ENCODE results near the gene CYP24A1. TPM values are rescaled to one million over a fixed set of nuclear protein-coding genes. Genes with fewer than 3 reads are reported as not detected.

Gene CYP24A1
- polyA plus RNA-seq, 4 donors = 0.03 to 0.07 TPM; not detected in 2

DNA sequence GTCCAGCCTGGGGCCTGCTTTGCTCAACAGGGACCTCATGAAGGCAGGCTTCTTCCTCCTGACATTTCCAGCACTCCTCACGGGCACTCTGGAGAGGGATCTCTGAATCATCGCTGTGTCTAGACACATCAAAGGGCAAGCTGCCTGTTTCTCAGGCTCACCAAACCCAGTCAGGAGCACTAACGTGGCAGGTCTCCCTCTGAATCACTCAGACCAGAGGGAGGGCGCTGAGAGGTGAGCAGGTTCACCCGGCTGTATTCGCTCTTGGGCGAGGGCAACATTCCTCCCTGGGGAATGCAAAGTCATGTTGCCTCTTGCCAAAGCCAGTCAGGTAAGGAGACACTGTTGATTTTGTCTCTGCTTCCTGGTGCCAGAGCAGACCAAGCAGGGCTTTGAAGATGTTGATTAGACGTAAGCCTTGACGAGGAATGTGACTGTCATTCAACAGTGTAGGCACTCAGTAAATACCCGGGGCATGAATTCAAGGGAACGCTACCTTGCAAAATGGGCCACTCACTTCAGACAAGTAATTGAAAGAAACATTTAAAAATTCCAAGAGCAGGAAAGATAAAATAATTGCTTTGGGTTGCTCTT lies 50.1 kb downstream of the CYP24A1 start:
- no peaks in the 10 kb centered on the region for H3K27me3 ChIP-seq (ENCODE audit: control insufficient read depth in 3 of 3, insufficient read depth in 3 of 3, low read length in 3 of 3)
- DNase-seq = peak; percentile 46 to 63
- peak overlapping the region in 1 of 3 donors; percentile 29 for H3K27ac ChIP-seq (ENCODE audit: low read depth in 1 of 3, low read length in 2 of 3)
- no peaks in the 10 kb centered on the region for H3K36me3 ChIP-seq (ENCODE audit: control insufficient read depth in 3 of 3, insufficient read depth in 2 of 3, low read depth in 1 of 3, low read length in 3 of 3)
- H3K9me3 ChIP-seq (ENCODE audit: control insufficient read depth in 2 of 2, insufficient read depth in 1 of 2, low read depth in 1 of 2, low read length in 1 of 2) = no peaks in the 10 kb centered on the region
- 23 to 59% (median 25%) methylated on average over 11 of the region's 11 CpGs for WGBS, 3 donors
- H3K4me1 ChIP-seq (ENCODE audit: control insufficient read depth in 3 of 3, insufficient read depth in 2 of 3, low read depth in 1 of 3, low read length in 2 of 3) = no peaks in the 10 kb centered on the region
- no peak for FAIRE-seq
- H3K4me3 ChIP-seq (ENCODE audit: low read depth in 1 of 3, low read length in 3 of 3) = no peak overlapping the region

DNA sequence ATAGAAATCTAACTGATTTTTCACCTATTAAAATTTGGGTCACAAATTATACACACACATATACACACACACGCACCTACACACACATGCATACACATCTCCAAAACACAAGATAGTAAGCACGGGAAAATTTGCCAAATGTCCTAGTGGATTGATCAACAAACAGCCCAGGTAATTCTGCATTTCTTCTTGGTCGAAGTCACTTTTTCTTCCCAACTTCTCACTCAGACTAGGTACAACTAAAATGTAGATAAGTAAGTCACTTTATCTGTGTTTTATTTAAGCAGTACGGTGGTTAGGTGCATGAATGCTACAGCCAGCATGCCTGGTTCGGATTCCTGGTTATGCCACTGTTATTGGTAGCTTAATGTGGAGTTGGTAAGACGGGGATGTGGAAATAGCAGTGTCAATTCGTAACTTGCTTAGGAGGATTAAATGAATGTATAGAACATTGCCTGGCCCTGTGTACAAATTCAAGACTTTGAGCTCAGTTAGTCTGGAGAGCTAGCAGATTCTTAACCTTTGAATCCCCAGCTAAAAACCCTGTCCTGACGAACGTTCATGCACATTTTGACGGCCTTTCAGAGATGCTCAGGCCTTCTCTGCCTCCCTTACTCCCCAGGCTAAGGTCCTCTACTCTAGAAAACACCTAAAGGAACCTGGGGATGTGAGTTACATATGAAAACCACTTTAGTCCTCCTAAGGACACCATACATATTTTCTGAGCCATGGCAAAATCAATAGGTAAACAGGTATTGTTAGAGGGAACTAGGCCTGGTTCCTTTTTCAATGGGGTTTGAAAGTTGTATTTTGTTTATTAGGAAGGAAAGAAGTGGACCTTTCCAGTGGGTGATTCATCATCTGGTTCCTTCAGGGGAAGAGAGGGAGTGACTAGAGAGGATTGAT lies 50.9 kb downstream of the CYP24A1 start:
- Histone ChIP-seq H3K4me1 (ENCODE audit: control insufficient read depth in 3 of 3, insufficient read depth in 2 of 3, low read depth in 1 of 3, low read length in 2 of 3) (no peaks in the 10 kb centered on the region), H3K36me3 (ENCODE audit: control insufficient read depth in 3 of 3, insufficient read depth in 2 of 3, low read depth in 1 of 3, low read length in 3 of 3) (no peaks in the 10 kb centered on the region), H3K27me3 (ENCODE audit: control insufficient read depth in 3 of 3, insufficient read depth in 3 of 3, low read length in 3 of 3) (no peaks in the 10 kb centered on the region), H3K27ac (ENCODE audit: low read depth in 1 of 3, low read length in 2 of 3) (peak overlapping the region in 1 of 3 donors; percentile 27), H3K9me3 (ENCODE audit: control insufficient read depth in 2 of 2, insufficient read depth in 1 of 2, low read depth in 1 of 2, low read length in 1 of 2) (no peaks in the 10 kb centered on the region), H3K4me3 (ENCODE audit: low read depth in 1 of 3, low read length in 3 of 3) (no peak overlapping the region)
- WGBS, 3 donors = 74 to 80% (median 78%) methylated on average over 10 of the region's 10 CpGs
- FAIRE-seq (no peak), DNase-seq (no peak)

DNA sequence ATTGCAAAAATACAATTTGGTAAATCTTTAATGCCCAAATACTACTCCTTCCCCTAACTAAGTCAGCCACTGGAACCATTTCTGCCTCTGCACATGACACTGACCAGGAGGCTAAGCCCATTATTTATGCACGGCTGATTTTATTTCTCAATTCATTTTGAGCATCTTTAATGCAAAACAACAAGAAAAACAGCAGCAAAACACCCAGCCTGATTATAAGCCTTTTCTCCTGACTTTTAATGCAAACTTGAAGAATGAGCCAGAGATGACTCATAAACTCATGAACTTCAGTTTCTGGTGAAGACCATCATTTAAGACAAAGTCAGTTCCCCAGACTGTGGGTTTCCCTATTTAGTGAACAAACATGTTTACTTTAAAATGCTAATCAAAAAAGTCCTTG lies 51.6 kb downstream of the CYP24A1 start:
- FAIRE-seq = no peak
- Histone ChIP-seq H3K4me1 (ENCODE audit: control insufficient read depth in 3 of 3, insufficient read depth in 2 of 3, low read depth in 1 of 3, low read length in 2 of 3) (no peaks in the 10 kb centered on the region), H3K36me3 (ENCODE audit: control insufficient read depth in 3 of 3, insufficient read depth in 2 of 3, low read depth in 1 of 3, low read length in 3 of 3) (no peaks in the 10 kb centered on the region), H3K27me3 (ENCODE audit: control insufficient read depth in 3 of 3, insufficient read depth in 3 of 3, low read length in 3 of 3) (no peaks in the 10 kb centered on the region), H3K9me3 (ENCODE audit: control insufficient read depth in 2 of 2, insufficient read depth in 1 of 2, low read depth in 1 of 2, low read length in 1 of 2) (no peaks in the 10 kb centered on the region), H3K4me3 (ENCODE audit: low read depth in 1 of 3, low read length in 3 of 3) (no peak overlapping the region), H3K27ac (ENCODE audit: low read depth in 1 of 3, low read length in 2 of 3) (no peak overlapping the region)
- no peak for DNase-seq
- WGBS, 3 donors = 87 to 94% (median 91%) methylated on average over 1 of the region's 1 CpG

DNA sequence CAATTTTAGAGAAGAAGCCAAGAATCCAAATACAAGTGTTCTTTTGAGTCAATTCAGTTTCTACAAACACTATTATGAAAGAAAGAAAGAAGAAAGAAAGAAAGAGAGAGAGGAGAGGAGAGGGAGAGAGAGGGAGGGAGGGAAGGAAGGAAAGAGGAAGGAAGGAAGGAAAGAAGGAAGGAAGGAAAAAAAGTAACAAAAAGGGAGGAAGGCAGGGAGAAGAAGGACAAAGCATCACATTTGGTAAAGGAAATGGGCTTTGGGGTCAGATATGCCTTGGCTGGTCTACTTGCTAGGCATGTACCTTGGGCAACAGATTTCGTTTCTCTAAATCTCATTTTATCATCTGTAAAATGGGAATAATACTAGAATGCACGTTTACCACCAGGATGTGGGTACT lies 54.0 kb downstream of the CYP24A1 start:
- Histone ChIP-seq H3K9me3 (ENCODE audit: control insufficient read depth in 2 of 2, insufficient read depth in 1 of 2, low read depth in 1 of 2, low read length in 1 of 2) (no peaks in the 10 kb centered on the region), H3K4me1 (ENCODE audit: control insufficient read depth in 3 of 3, insufficient read depth in 2 of 3, low read depth in 1 of 3, low read length in 2 of 3) (no peaks in the 10 kb centered on the region), H3K27ac (ENCODE audit: low read depth in 1 of 3, low read length in 2 of 3) (no peak overlapping the region), H3K27me3 (ENCODE audit: control insufficient read depth in 3 of 3, insufficient read depth in 3 of 3, low read length in 3 of 3) (no peaks in the 10 kb centered on the region), H3K4me3 (ENCODE audit: low read depth in 1 of 3, low read length in 3 of 3) (no peak overlapping the region), H3K36me3 (ENCODE audit: control insufficient read depth in 3 of 3, insufficient read depth in 2 of 3, low read depth in 1 of 3, low read length in 3 of 3) (no peaks in the 10 kb centered on the region)
- DNase-seq (no peak), FAIRE-seq (no peak)
- 44 to 86% (median 82%) methylated on average over 2 of the region's 2 CpGs for WGBS, 3 donors

DNA sequence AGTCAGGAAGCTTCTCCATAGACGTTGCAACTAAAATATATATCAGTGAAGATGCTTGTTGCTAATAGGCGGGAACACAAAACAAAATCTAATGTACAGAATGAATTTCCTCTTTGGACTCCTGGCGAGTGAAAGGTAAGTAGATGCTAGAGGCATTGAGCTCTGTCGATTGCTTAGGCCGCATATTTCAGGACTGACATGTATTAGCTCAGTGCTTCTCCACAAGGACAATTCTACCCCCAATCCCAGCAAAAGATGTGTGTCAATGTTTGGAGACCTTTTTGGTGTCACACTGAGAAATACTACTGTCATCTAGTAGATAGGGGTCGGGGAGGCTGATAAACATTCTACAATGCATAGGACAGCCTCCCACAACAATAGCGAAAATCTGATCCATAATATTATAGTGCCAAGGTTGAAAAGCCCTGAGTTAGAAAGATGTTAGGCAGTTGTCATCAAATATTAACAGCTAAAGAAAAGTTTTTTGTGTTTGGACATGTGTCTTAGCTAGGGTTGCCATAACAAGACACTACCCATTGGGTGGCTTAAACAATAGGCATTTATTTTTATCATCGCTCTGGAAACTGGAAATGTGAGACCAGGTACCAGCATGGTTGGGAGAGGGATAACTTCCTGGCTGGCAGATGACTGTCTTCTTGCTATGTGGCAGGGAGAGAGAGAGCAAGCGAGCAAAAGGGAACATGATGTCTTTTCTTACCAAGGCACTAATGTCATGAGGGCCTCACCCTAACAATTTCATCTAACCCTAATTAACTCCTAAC lies 55.4 kb downstream of the CYP24A1 start:
- H3K27ac ChIP-seq (ENCODE audit: low read depth in 1 of 3, low read length in 2 of 3) = no peak overlapping the region
- WGBS, 3 donors = 77 to 81% (median 80%) methylated on average over 9 of the region's 9 CpGs
- H3K9me3 ChIP-seq (ENCODE audit: control insufficient read depth in 2 of 2, insufficient read depth in 1 of 2, low read depth in 1 of 2, low read length in 1 of 2) = no peaks in the 10 kb centered on the region
- no peaks in the 10 kb centered on the region for H3K27me3 ChIP-seq (ENCODE audit: control insufficient read depth in 3 of 3, insufficient read depth in 3 of 3, low read length in 3 of 3)
- FAIRE-seq = no peak
- no peak for DNase-seq
- H3K36me3 ChIP-seq (ENCODE audit: control insufficient read depth in 3 of 3, insufficient read depth in 2 of 3, low read depth in 1 of 3, low read length in 3 of 3) = no peaks in the 10 kb centered on the region
- H3K4me3 ChIP-seq (ENCODE audit: low read depth in 1 of 3, low read length in 3 of 3) = no peak overlapping the region
- peaks cover 2 to 7% (median 3%) of the 10 kb centered on the region in 3 donors for H3K4me1 ChIP-seq (ENCODE audit: control insufficient read depth in 3 of 3, insufficient read depth in 2 of 3, low read depth in 1 of 3, low read length in 2 of 3)

DNA sequence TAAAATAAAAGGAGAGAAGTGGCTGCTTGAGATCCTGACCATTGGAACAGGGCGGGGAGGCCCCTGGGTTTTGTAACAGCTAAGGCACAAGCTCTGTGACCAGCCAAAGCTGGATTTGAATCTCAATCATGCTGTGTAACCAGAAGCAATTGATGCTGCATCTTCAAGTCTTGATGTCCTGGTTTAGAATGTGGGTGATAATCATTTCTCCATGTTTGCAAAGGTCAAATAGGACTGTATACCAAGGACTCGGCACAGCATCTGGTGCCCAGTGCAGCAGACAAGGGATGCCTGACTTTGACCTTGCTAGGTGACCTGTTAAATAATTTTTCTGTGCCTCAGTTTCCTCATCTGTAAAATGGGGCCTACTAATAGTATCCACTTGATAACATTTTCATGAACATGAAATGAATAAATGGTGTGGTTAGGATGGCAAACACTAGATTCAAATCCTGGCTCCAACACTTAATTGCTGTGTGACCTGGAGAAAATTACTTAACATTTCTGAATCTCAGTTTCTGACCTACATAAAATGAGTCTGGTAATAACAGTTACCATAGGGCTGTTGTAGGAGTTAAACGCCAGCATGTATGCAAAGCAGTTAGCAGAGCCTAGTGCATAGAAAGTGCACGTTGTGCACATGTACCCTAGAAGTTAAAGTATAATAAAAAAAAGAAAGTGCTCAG lies 57.1 kb downstream of the CYP24A1 start:
- DNase-seq = no peak
- 72 to 77% (median 75%) methylated on average over 4 of the region's 4 CpGs for WGBS, 3 donors
- H3K4me1 ChIP-seq (ENCODE audit: control insufficient read depth in 3 of 3, insufficient read depth in 2 of 3, low read depth in 1 of 3, low read length in 2 of 3) = peaks cover 3 to 12% (median 7%) of the 10 kb centered on the region in 3 donors
- H3K27me3 ChIP-seq (ENCODE audit: control insufficient read depth in 3 of 3, insufficient read depth in 3 of 3, low read length in 3 of 3) = no peaks in the 10 kb centered on the region
- FAIRE-seq = no peak
- no peak overlapping the region for H3K4me3 ChIP-seq (ENCODE audit: low read depth in 1 of 3, low read length in 3 of 3)
- no peaks in the 10 kb centered on the region for H3K36me3 ChIP-seq (ENCODE audit: control insufficient read depth in 3 of 3, insufficient read depth in 2 of 3, low read depth in 1 of 3, low read length in 3 of 3)
- H3K27ac ChIP-seq (ENCODE audit: low read depth in 1 of 3, low read length in 2 of 3) = no peak overlapping the region
- H3K9me3 ChIP-seq (ENCODE audit: control insufficient read depth in 2 of 2, insufficient read depth in 1 of 2, low read depth in 1 of 2, low read length in 1 of 2) = no peaks in the 10 kb centered on the region

DNA sequence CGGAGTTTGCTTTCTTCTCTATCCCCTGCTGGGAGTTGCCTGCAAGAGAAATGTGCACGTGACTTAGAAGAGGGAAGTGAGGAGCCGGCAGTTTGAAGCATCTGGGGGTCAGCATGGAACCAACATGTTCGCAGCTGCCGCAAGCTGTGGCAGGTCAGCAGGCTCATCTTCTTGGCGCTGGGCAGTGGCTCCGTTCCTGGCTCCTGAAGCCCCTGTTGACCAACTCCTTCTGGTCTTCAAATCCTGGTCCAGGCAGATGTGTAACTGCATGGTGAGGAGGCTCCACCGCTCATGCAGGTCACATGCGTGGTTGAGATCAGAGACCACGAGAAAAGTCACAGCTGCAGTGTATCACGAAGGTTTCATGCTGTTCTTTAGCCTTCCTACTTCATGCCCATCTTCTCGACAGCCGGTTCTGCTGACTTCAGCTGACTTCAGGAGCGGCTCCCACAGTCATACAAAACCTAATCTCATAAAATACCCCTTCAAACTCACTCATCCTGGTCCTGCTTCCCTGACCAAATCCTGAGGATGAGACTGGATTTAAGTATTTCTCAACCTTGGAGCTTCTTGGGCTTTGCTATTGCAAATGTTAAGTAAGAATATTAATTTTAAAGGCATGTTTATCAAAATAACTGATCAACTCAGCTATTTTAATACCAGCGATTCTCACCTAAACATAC lies 58.5 kb downstream of the CYP24A1 start:
- Histone ChIP-seq H3K9me3 (ENCODE audit: control insufficient read depth in 2 of 2, insufficient read depth in 1 of 2, low read depth in 1 of 2, low read length in 1 of 2) (peaks cover 0 to 4% of the 10 kb centered on the region in 2 donors), H3K4me3 (ENCODE audit: low read depth in 1 of 3, low read length in 3 of 3) (no peak overlapping the region), H3K27ac (ENCODE audit: low read depth in 1 of 3, low read length in 2 of 3) (no peak overlapping the region), H3K27me3 (ENCODE audit: control insufficient read depth in 3 of 3, insufficient read depth in 3 of 3, low read length in 3 of 3) (no peaks in the 10 kb centered on the region), H3K4me1 (ENCODE audit: control insufficient read depth in 3 of 3, insufficient read depth in 2 of 3, low read depth in 1 of 3, low read length in 2 of 3) (peaks cover 3 to 12% (median 7%) of the 10 kb centered on the region in 3 donors), H3K36me3 (ENCODE audit: control insufficient read depth in 3 of 3, insufficient read depth in 2 of 3, low read depth in 1 of 3, low read length in 3 of 3) (no peaks in the 10 kb centered on the region)
- 68 to 82% (median 73%) methylated on average over 15 of the region's 15 CpGs for whole genome bisulfite sequencing, 3 donors
- DNase-seq (no peak), FAIRE-seq (no peak)
